Nephron progenitor cell (in vitro differentiated cells): ENCODE data around the gene IPCEF1.
A peak's percentile ranks its signal among the peaks of the same experiment; 100 is the strongest.

Experiments used
- DNase-seq: peaks from one replicate; pipeline ENCODE4 v3.0.0; 2021
- H3K27ac Mint-ChIP-seq: 2 replicates; pipeline ENCODE4 v1.8.0; 2021; ENCODE audit warnings: mild to moderate bottlenecking, moderate library complexity, mixed read lengths
- H3K27me3 Mint-ChIP-seq: 2 replicates; pipeline ENCODE4 v1.8.0; 2021; ENCODE audit warnings: mild to moderate bottlenecking, low read depth, mixed read lengths; ENCODE audit not compliant: poor library complexity
- H3K36me3 Mint-ChIP-seq: 2 replicates; pipeline ENCODE4 v1.8.0; 2021; ENCODE audit warnings: low read depth, mixed read lengths
- H3K4me1 Mint-ChIP-seq: 2 replicates; pipeline ENCODE4 v1.8.0; 2021; ENCODE audit warnings: mixed read lengths
- H3K4me3 Mint-ChIP-seq: 2 replicates; pipeline ENCODE4 v1.8.0; 2021; ENCODE audit warnings: mild to moderate bottlenecking, moderate library complexity, mixed read lengths
- H3K9me3 Mint-ChIP-seq: 2 replicates; pipeline ENCODE4 v1.8.0; 2021; ENCODE audit warnings: mild to moderate bottlenecking, moderate library complexity, mixed read lengths
- CTCF ChIP-seq: fragments of 200-600 bp; sonication (generic); IDR thresholded peaks from 2 replicates; pipeline ENCODE4 v1.5.0; 2021; ENCODE audit warnings: antibody characterized with exemption

IPCEF1 gene

GRCh38 chr6:154380741-154381140 is 24.1 kb upstream of the IPCEF1 start:
- no peaks in the 10 kb centered on the region for H3K9me3 Mint-ChIP-seq
- peaks cover 15% of the 10 kb centered on the region for H3K4me1 Mint-ChIP-seq
- peak overlapping the region; percentile 98 for H3K27ac Mint-ChIP-seq

GRCh38 chr6:154379585-154379984 is 23.0 kb upstream of the IPCEF1 start:
- H3K27ac Mint-ChIP-seq = no peak overlapping the region
- DNase-seq = no peak
- peaks cover 15% of the 10 kb centered on the region for H3K4me1 Mint-ChIP-seq
- no peaks in the 10 kb centered on the region for H3K36me3 Mint-ChIP-seq
- no peak overlapping the region for H3K4me3 Mint-ChIP-seq
- H3K27me3 Mint-ChIP-seq = peaks cover 3% of the 10 kb centered on the region
- no peaks in the 10 kb centered on the region for H3K9me3 Mint-ChIP-seq
- TF ChIP-seq CTCF = no peak

More at GRCh38 chr6:154380741-154381140, 24.1 kb upstream of the IPCEF1 start:
- H3K4me3 Mint-ChIP-seq = no peak overlapping the region
- peaks cover 3% of the 10 kb centered on the region for H3K27me3 Mint-ChIP-seq
- no peaks in the 10 kb centered on the region for H3K36me3 Mint-ChIP-seq
- TF ChIP-seq CTCF = no peak
- no peak for DNase-seq

- no peak for TF ChIP-seq CTCF
- Mint-ChIP-seq H3K27ac (peak overlapping the region; percentile 68), H3K4me3 (no peak overlapping the region), H3K36me3 (no peaks in the 10 kb centered on the region), H3K4me1 (peaks cover 15% of the 10 kb centered on the region), H3K27me3 (peaks cover 3% of the 10 kb centered on the region), H3K9me3 (no peaks in the 10 kb centered on the region)
- no peak for DNase-seq
These were observed 21.9 kb upstream of the IPCEF1 start for GRCh38 chr6:154378518-154378917.

- no peaks in the 10 kb centered on the region for H3K36me3 Mint-ChIP-seq
These were observed 21.1 kb upstream of the IPCEF1 start for GRCh38 chr6:154377726-154378125.

GRCh38 chr6:154373971-154374370 is 17.4 kb upstream of the IPCEF1 start:
- Mint-ChIP-seq H3K27ac (no peak overlapping the region), H3K4me1 (peaks cover 19% of the 10 kb centered on the region), H3K9me3 (no peaks in the 10 kb centered on the region), H3K4me3 (no peak overlapping the region), H3K36me3 (no peaks in the 10 kb centered on the region), H3K27me3 (peaks cover 3% of the 10 kb centered on the region)
- no peak for TF ChIP-seq CTCF
- no peak for DNase-seq

More at GRCh38 chr6:154377726-154378125, 21.1 kb upstream of the IPCEF1 start:
- Mint-ChIP-seq H3K4me1 (peaks cover 15% of the 10 kb centered on the region), H3K27ac (peak overlapping the region; percentile 73), H3K4me3 (no peak overlapping the region), H3K27me3 (peaks cover 3% of the 10 kb centered on the region), H3K9me3 (no peaks in the 10 kb centered on the region)
- DNase-seq = no peak
- TF ChIP-seq CTCF = no peak

- Mint-ChIP-seq H3K27ac (peak overlapping the region; percentile 35), H3K9me3 (no peaks in the 10 kb centered on the region), H3K36me3 (no peaks in the 10 kb centered on the region), H3K4me3 (no peak overlapping the region), H3K27me3 (no peaks in the 10 kb centered on the region), H3K4me1 (peaks cover 15% of the 10 kb centered on the region)
- DNase-seq = no peak
- no peak for TF ChIP-seq CTCF
These were observed 14.7 kb upstream of the IPCEF1 start for GRCh38 chr6:154371281-154371680.
